AG04450 (cell line): ENCODE results near the gene CAPG. TPM values are rescaled to one million over a fixed set of nuclear protein-coding genes. Genes with fewer than 3 reads are reported as not detected.
A peak's percentile ranks its signal among the peaks of the same experiment; 100 is the strongest.

Experiments used
- CTCF ChIA-PET: fragments of 300-600, 350-600 bp; formaldehyde crosslinking; extraction: SDS; loops from one replicate; lab custom pipeline; 2022; ENCODE audit warnings: antibody characterized with exemption, inconsistent platforms; lab: Charles Lee
- POLR2A ChIA-PET: fragments of 350-600 bp; formaldehyde crosslinking; extraction: SDS; loops from one replicate; lab custom pipeline; 2021; ENCODE audit warnings: antibody characterized with exemption, inconsistent platforms; lab: Yijun Ruan, JAX
- DNase-seq: peaks from one replicate; pipeline ENCODE4 v3.0.0-alpha.2; 2011; ENCODE audit warnings: low read depth, low spot score
- H3K27ac ChIP-seq: one replicate; pipeline ENCODE4 v1.5.1; 2012; ENCODE audit warnings: low read depth, low read length, control low read depth
- H3K27me3 ChIP-seq: one replicate; pipeline ENCODE4 v1.6.0; 2012; ENCODE audit warnings: low read length; ENCODE audit not compliant: control insufficient read depth, insufficient read depth
- H3K4me3 ChIP-seq: 2 replicates; pipeline ENCODE4 v1.5.1; 2011; ENCODE audit warnings: mild to moderate bottlenecking, low read depth, low read length, control low read depth
- H3K9me3 ChIP-seq: 2 replicates; pipeline ENCODE4 v1.5.1; 2012; ENCODE audit warnings: low read length; ENCODE audit not compliant: control insufficient read depth, insufficient read depth
- CTCF ChIP-seq: IDR thresholded peaks from 2 replicates; pipeline ENCODE4 v1.5.1; 2011; ENCODE audit warnings: low read depth, low read length, control low read depth, inconsistent platforms
- polyA plus RNA-seq: library from polyadenylated mRNA; depleted of rRNA; stranded (reverse); fragments of >200 nt; gene quantifications from 2 replicates; pipeline ENCODE4 v1.2.3, GENCODE V29; 2011

Gene CAPG
- polyA plus RNA-seq, 1 experiment, result 70.5 TPM

DNA sequence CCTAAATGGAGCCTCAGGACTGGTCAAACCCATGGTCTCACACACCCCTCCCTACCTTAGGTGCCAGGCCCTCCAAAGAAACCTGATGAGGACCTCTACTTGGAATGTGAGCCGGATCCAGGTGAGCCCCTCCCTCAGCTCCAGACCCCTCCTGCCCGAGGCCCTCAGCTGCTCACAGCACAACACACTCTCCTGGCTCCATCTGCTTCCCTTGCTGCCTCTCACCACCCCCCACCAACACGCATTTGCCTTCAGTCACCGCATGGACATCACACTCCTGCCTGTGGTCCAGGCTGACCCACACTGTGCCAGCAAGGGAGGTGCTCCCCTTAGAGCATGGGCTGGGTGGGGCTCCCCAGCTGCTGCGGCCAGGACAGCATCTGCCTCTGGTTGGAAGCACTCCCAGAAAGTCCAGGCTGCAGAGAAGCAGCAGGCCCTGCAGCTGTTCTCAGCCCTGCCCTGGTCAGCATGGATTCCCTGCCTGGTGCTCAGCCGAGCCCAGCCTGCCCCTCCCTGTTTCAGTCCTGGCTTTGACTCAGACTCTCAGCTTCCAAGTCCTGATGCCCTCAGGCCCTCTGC lies 23.4 kb upstream of the CAPG start:
- CTCF ChIA-PET, result no interaction called here
- H3K4me3 ChIP-seq, result no peak overlapping the region
- no peaks in the 10 kb centered on the region for H3K27me3 ChIP-seq
- peak; percentile 93 for DNase-seq
- POLR2A ChIA-PET, result interaction anchor here (0.7 to 6.2 kb wide), 8 partner anchors 10 to 116 kb away, joined by 3 to 81 read pairs (median 4); partner anchors contain the start of genes ELMOD3, MAT2A and RETSAT
- TF ChIP-seq CTCF, result no peak
- H3K27ac ChIP-seq, result peak overlapping the region; percentile 73
- no peaks in the 10 kb centered on the region; the same call in 1 of the 2 replicates for H3K9me3 ChIP-seq

GRCh38 chr2:85431570-85432205 lies 21.5 kb upstream of the CAPG start:
- POLR2A ChIA-PET, result interaction anchor here (6.2 kb wide), 1 partner anchor 108 kb away, joined by 81 read pairs; the partner anchor contains the start of gene MAT2A

DNA sequence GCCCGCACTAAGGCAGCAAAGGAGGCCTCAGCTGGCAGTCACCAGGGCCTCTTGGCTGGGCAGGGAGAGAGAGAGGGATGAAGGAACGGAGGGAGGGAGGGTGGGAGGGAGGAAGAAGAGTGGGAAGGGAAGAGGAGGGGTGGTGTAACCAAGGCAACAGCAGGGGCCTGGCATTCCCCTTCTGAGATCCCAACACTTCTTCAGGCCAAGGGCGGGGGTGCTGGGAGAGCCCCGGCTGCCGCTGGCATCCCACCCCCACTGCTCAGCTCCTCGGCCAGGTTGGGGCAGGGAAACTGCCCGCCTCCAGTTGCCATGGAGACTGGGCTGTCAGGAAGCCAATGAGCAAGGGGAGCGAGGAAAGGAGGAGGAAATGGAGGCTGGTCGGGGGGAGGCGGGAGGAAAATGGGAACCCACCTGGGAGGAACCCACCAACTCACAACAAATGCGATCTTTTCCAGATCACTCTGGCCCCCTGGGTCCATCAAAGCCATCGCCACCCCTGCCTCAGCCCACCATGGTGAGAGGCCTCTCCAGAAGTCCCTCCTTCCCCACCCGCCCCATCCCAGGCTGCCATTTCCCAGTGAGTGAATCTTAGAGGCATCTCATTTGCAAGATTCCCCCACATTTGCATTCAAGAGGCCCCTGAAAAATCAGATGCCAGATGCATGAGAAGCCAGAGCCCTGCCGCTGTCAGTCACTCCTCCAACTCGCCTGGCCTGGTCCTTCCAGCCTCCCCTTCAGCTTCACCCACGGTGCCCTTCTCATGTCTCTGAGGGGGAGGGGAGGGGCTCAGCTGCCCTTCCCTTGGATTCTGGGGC lies 20.8 kb upstream of the CAPG start:
- no peak for DNase-seq
- no peak for TF ChIP-seq CTCF
- H3K4me3 ChIP-seq, result no peak overlapping the region
- H3K27me3 ChIP-seq, result no peaks in the 10 kb centered on the region
- no peaks in the 10 kb centered on the region; the same call in 1 of the 2 replicates for H3K9me3 ChIP-seq
- ChIA-PET CTCF (interaction anchor here (0.7 to 1.8 kb wide), 3 partner anchors 10 to 121 kb away, joined by 3 to 6 read pairs (median 4); no protein-coding TSS in a partner anchor), POLR2A (interaction anchor here (0.5 to 6.2 kb wide), 2 partner anchors 56 to 109 kb away, joined by 3 to 81 read pairs; partner anchors contain the start of gene MAT2A)
- no peak overlapping the region for H3K27ac ChIP-seq

More at GRCh38 chr2:85431570-85432205, 21.5 kb upstream of the CAPG start:
- no peak overlapping the region for H3K27ac ChIP-seq
- no peak for DNase-seq
- TF ChIP-seq CTCF, result no peak
- H3K4me3 ChIP-seq, result no peak overlapping the region
- no peaks in the 10 kb centered on the region for H3K27me3 ChIP-seq
- CTCF ChIA-PET, result interaction anchor here (0.5 to 1.8 kb wide), 3 partner anchors 10 to 647 kb away, joined by 3 to 4 read pairs (median 3); no protein-coding TSS in a partner anchor
- H3K9me3 ChIP-seq, result no peaks in the 10 kb centered on the region; the same call in 1 of the 2 replicates

DNA sequence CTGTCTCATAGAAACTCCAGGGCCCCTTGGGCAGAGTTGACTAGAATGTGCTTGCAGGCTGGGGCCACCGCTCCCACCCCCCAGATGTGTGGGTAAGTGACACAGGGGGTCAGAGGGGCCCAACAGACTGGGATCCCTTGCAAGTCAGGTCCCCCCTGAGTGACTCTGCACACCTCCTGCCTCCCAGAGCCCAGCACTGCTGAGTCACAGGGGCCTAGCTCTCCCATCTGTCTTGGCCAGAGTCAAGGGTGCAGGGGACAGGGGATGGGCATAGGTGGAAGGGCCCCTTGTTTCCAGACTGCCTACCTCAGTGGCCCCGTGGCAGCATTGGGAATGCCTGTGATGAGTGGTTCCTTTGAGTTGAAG lies 19.7 kb upstream of the CAPG start:
- H3K4me3 ChIP-seq, result no peak overlapping the region
- no peaks in the 10 kb centered on the region; the same call in 1 of the 2 replicates for H3K9me3 ChIP-seq
- ChIA-PET POLR2A (interaction anchor here (2.6 kb wide), 1 partner anchor 109 kb away, joined by 16 read pairs; the partner anchor contains the start of gene MAT2A), CTCF (interaction anchor here (0.8 to 1.1 kb wide), 2 partner anchors 9 to 109 kb away, joined by 3 to 5 read pairs; partner anchors contain the start of gene MAT2A)
- TF ChIP-seq CTCF, result no peak
- no peak for DNase-seq
- H3K27me3 ChIP-seq, result no peaks in the 10 kb centered on the region
- H3K27ac ChIP-seq, result no peak overlapping the region
